Measurements from ENCODE around the gene RASEF.

Gene RASEF

DNA sequence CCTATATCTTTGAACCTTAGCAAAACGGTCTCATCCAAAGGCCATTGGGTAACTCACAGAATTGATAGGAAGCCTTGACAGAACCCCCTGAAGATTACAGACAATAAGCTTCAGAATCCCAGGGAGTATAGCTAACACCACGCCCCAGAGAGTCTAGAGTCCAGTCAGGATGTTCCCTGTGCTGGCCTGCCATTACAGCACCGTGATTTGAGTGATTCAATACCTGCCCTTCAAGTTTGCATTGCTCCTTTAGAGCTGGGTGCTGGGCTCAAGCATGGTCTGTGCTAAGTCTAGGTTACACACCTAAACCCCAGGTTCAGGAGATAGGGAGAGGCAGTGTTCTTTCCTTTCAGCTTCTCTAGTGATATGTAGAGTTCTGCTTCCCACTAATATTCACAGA lies 90.5 kb downstream of the RASEF start:
- Histone ChIP-seq H2AFZ (ENCODE audit: low read depth) (no peak overlapping the region), H3K36me3 (ENCODE audit: insufficient read depth) (no peaks in the 10 kb centered on the region), H4K20me1 (ENCODE audit: insufficient read depth) (no peaks in the 10 kb centered on the region), H3K27me3 (ENCODE audit: insufficient read depth, low read depth) (no peaks in the 10 kb centered on the region), H3K9ac (no peak overlapping the region), H3K4me2 (no peak overlapping the region), H3K27ac (no peak overlapping the region), H3K4me3 (IDR thresholded peaks at IDR 0.05; ENCODE audit: insufficient read depth, low read depth, low read length) (no peak overlapping the region), H3K79me2 (ENCODE audit: insufficient read depth, low read depth) (no peaks in the 10 kb centered on the region), H3K4me1 (ENCODE audit: low read depth, poor library complexity, severe bottlenecking) (no peaks in the 10 kb centered on the region)
- TF ChIP-seq, protein P1, sequence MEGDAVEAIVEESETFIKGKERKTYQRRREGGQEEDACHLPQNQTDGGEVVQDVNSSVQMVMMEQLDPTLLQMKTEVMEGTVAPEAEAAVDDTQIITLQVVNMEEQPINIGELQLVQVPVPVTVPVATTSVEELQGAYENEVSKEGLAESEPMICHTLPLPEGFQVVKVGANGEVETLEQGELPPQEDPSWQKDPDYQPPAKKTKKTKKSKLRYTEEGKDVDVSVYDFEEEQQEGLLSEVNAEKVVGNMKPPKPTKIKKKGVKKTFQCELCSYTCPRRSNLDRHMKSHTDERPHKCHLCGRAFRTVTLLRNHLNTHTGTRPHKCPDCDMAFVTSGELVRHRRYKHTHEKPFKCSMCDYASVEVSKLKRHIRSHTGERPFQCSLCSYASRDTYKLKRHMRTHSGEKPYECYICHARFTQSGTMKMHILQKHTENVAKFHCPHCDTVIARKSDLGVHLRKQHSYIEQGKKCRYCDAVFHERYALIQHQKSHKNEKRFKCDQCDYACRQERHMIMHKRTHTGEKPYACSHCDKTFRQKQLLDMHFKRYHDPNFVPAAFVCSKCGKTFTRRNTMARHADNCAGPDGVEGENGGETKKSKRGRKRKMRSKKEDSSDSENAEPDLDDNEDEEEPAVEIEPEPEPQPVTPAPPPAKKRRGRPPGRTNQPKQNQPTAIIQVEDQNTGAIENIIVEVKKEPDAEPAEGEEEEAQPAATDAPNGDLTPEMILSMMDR (conservative IDR thresholded peaks at IDR 0.05; ENCODE audit: low read depth, low read length): no peak

DNA sequence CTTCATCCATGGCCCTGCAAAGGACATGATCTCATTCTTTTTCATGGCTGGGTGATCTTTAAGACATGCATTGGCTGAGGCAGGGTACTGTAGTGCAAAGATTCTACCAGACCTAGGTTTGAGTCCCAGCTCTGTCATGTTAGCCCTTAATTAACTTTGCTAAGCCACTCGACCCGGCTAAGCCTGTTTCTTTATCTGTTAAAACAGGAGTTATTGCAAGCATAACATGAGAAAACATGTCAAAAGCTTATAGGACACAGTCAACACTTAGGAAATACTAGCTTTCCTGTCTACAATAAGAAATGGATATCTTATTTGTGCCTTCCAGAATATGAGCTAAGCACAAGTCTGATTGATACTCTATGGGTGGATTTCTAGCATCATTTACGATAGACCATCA lies 92.6 kb downstream of the RASEF start:
- H3K27me3 ChIP-seq (ENCODE audit: insufficient read depth, low read depth): no peaks in the 10 kb centered on the region
- H3K27ac ChIP-seq: no peak overlapping the region
- no peaks in the 10 kb centered on the region for H3K36me3 ChIP-seq (ENCODE audit: insufficient read depth)
- no peak overlapping the region for H2AFZ ChIP-seq (ENCODE audit: low read depth)
- no peaks in the 10 kb centered on the region for H4K20me1 ChIP-seq (ENCODE audit: insufficient read depth)
- H3K4me2 ChIP-seq: no peak overlapping the region
- H3K4me3 ChIP-seq (IDR thresholded peaks at IDR 0.05; ENCODE audit: insufficient read depth, low read depth, low read length): no peak overlapping the region
- H3K9ac ChIP-seq: no peak overlapping the region
- TF ChIP-seq, protein P1 (conservative IDR thresholded peaks at IDR 0.05; ENCODE audit: low read depth, low read length): no peak
- H3K4me1 ChIP-seq (ENCODE audit: low read depth, poor library complexity, severe bottlenecking): no peaks in the 10 kb centered on the region
- H3K79me2 ChIP-seq (ENCODE audit: insufficient read depth, low read depth): no peaks in the 10 kb centered on the region

DNA sequence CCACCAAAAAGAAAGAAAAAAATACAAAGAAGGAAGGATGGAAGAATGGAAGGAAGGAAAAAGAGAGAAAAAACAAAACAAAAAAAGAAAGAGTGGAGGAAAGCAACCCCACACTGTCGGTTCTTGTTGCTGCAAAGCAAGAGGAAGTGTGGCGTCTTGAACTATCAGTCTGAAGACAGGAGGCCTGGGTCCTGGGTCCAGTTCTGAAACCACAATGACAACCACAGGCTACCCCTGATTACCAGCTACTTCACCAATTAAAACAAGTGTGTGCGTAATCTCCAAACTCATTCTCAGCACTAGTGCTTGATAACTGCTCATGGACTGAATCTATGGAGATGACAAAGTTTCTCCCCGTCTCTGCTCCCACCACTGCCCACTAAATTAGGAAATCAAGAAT lies 93.7 kb downstream of the RASEF start:
- no peak overlapping the region for H3K27ac ChIP-seq
- H4K20me1 ChIP-seq (ENCODE audit: insufficient read depth): no peaks in the 10 kb centered on the region
- no peak overlapping the region for H3K4me2 ChIP-seq
- TF ChIP-seq, protein P1 (conservative IDR thresholded peaks at IDR 0.05; ENCODE audit: low read depth, low read length): no peak
- H3K79me2 ChIP-seq (ENCODE audit: insufficient read depth, low read depth): no peaks in the 10 kb centered on the region
- H3K27me3 ChIP-seq (ENCODE audit: insufficient read depth, low read depth): no peaks in the 10 kb centered on the region
- H3K36me3 ChIP-seq (ENCODE audit: insufficient read depth): no peaks in the 10 kb centered on the region
- no peak overlapping the region for H3K4me3 ChIP-seq (IDR thresholded peaks at IDR 0.05; ENCODE audit: insufficient read depth, low read depth, low read length)
- H3K4me1 ChIP-seq (ENCODE audit: low read depth, poor library complexity, severe bottlenecking): no peaks in the 10 kb centered on the region
- no peak overlapping the region for H3K9ac ChIP-seq
- no peak overlapping the region for H2AFZ ChIP-seq (ENCODE audit: low read depth)

DNA sequence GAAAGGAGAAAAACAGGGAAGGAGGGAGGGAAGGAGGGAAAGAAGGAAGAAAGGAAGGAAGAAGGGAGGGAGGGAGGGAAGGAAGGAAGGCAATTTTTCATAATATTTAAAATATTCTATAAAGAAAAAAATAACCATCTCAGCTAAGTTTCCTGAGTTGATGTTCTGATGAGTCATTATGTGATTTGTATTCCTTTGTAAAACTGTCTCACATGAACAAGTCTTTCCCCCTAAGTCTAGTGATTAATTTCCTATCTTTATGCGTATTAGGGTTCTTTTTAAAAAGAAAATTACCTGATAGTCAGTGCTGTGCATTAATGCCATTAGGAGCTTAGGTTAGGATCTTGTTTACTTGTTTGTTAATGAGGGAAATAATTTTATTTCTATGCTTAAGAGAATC lies 94.1 kb downstream of the RASEF start:
- Histone ChIP-seq H4K20me1 (ENCODE audit: insufficient read depth) (no peaks in the 10 kb centered on the region), H3K9ac (no peak overlapping the region), H3K4me3 (IDR thresholded peaks at IDR 0.05; ENCODE audit: insufficient read depth, low read depth, low read length) (no peak overlapping the region), H3K4me1 (ENCODE audit: low read depth, poor library complexity, severe bottlenecking) (no peaks in the 10 kb centered on the region), H2AFZ (ENCODE audit: low read depth) (no peak overlapping the region), H3K27ac (no peak overlapping the region), H3K27me3 (ENCODE audit: insufficient read depth, low read depth) (no peaks in the 10 kb centered on the region), H3K4me2 (no peak overlapping the region), H3K79me2 (ENCODE audit: insufficient read depth, low read depth) (no peaks in the 10 kb centered on the region), H3K36me3 (ENCODE audit: insufficient read depth) (no peaks in the 10 kb centered on the region)
- TF ChIP-seq, protein P1 (conservative IDR thresholded peaks at IDR 0.05; ENCODE audit: low read depth, low read length): no peak

DNA sequence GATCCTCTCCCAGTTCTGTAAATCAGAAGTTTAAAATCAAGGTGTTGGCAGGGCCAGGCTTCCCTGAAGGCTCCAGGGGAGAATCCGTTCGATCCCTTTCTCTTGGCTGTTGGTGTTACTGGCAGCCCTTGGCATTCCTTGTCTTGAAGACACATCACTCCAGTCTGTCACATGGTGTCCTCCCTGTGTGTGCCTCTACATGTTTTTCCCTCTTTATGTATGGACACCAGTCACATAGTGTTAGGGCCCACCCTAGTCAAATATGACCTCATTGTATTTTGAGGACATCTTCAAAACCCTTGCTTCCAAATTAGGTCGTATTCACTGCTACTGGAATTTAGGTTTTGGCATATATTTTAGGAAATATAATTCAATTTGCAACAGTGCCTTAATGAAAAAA lies 94.6 kb downstream of the RASEF start:
- TF ChIP-seq, protein P1 (conservative IDR thresholded peaks at IDR 0.05; ENCODE audit: low read depth, low read length): no peak
- H3K36me3 ChIP-seq (ENCODE audit: insufficient read depth): no peaks in the 10 kb centered on the region

More for the DNA sequence above, 94.6 kb downstream of the RASEF start:
- H3K4me3 ChIP-seq (IDR thresholded peaks at IDR 0.05; ENCODE audit: insufficient read depth, low read depth, low read length): no peak overlapping the region
- no peak overlapping the region for H3K9ac ChIP-seq
- H3K79me2 ChIP-seq (ENCODE audit: insufficient read depth, low read depth): no peaks in the 10 kb centered on the region
- no peaks in the 10 kb centered on the region for H4K20me1 ChIP-seq (ENCODE audit: insufficient read depth)
- H3K27ac ChIP-seq: no peak overlapping the region
- H3K4me2 ChIP-seq: no peak overlapping the region
- no peaks in the 10 kb centered on the region for H3K27me3 ChIP-seq (ENCODE audit: insufficient read depth, low read depth)
- H2AFZ ChIP-seq (ENCODE audit: low read depth): no peak overlapping the region
- H3K4me1 ChIP-seq (ENCODE audit: low read depth, poor library complexity, severe bottlenecking): no peaks in the 10 kb centered on the region
